Astrocyte (in vitro differentiated cells and primary cell): ENCODE results near the gene POFUT2.

Experiments used
- EZH2 ChIP-seq: IDR thresholded peaks from 2 replicates; pipeline ENCODE4 v1.6.1; 2012; ENCODE audit warnings: mild to moderate bottlenecking, low read length, inconsistent platforms; ENCODE audit not compliant: insufficient read depth
- TF ChIP-seq, protein P1 (sequence below): IDR thresholded peaks from 2 replicates; pipeline ENCODE4 v1.5.1; 2011; ENCODE audit warnings: low read depth, mild to moderate bottlenecking, inconsistent platforms, low read length, moderate library complexity; ENCODE audit not compliant: insufficient read depth

- TF ChIP-seq, protein P1, sequence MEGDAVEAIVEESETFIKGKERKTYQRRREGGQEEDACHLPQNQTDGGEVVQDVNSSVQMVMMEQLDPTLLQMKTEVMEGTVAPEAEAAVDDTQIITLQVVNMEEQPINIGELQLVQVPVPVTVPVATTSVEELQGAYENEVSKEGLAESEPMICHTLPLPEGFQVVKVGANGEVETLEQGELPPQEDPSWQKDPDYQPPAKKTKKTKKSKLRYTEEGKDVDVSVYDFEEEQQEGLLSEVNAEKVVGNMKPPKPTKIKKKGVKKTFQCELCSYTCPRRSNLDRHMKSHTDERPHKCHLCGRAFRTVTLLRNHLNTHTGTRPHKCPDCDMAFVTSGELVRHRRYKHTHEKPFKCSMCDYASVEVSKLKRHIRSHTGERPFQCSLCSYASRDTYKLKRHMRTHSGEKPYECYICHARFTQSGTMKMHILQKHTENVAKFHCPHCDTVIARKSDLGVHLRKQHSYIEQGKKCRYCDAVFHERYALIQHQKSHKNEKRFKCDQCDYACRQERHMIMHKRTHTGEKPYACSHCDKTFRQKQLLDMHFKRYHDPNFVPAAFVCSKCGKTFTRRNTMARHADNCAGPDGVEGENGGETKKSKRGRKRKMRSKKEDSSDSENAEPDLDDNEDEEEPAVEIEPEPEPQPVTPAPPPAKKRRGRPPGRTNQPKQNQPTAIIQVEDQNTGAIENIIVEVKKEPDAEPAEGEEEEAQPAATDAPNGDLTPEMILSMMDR: no peak
- TF ChIP-seq EZH2: no peak
These were observed 20.7 kb upstream of the POFUT2 start for GRCh38 chr21:45308194-45309068.
